ENCODE results near the gene CNPY1.

GRCh38 chr7:155458111-155458877 lies 88.1 kb downstream of the CNPY1 start, which contains the start of gene EN2:
- TF ChIP-seq ZNF253 (CRISPR knock-in tag; conservative IDR thresholded peaks at IDR 0.05) (no peak), CEBPB (tag; IDR thresholded peaks at IDR 0.05) (no peak), REST (IDR thresholded peaks at IDR 0.05; ENCODE audit: borderline replicate concordance) (no peak), REST (CRISPR knock-in tag; IDR thresholded peaks at IDR 0.05; ENCODE audit: low read depth) (no peak), POLR2AphosphoS5 (IDR thresholded peaks at IDR 0.05; ENCODE audit: control insufficient read depth, insufficient read depth, low read depth, low read length) (no peak), JUN (IDR thresholded peaks at IDR 0.05; ENCODE audit: borderline replicate concordance, low read depth, low read length) (no peak), JUN (CRISPR knock-in tag; IDR thresholded peaks at IDR 0.05; ENCODE audit: borderline replicate concordance) (no peak), CTCF (IDR thresholded peaks at IDR 0.05 in 2 of 3, conservative IDR thresholded peaks at IDR 0.05 in 1 of 3; ENCODE audit: insufficient read depth in 2 of 3, low read depth in 1 of 3, low read length in 3 of 3) (no peak), ZNF778 (CRISPR knock-in tag; IDR thresholded peaks at IDR 0.05) (no peak), TFE3 (CRISPR knock-in tag; IDR thresholded peaks at IDR 0.05) (no peak), IRF9 (tag; IDR thresholded peaks at IDR 0.05) (no peak), CREB1 (IDR thresholded peaks at IDR 0.05) (no peak), CREB1 (CRISPR knock-in tag; IDR thresholded peaks at IDR 0.05) (no peak), ZNF212 (CRISPR knock-in tag; IDR thresholded peaks at IDR 0.05) (no peak)

All from K562 (cell line).